ENCODE data around the gene SPDYE9.
"Not testable (repeated sequence)": the region's sequence is repeated elsewhere in the genome, so short reads cannot be mapped to it uniquely, and the experiment has no call there.

SPDYE9 gene, protein sequence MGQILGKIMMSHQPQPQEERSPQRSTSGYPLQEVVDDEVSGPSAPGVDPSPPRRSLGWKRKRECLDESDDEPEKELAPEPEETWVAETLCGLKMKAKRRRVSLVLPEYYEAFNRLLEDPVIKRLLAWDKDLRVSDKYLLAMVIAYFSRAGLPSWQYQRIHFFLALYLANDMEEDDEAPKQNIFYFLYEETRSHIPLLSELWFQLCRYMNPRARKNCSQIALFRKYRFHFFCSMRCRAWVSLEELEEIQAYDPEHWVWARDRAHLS

DNA sequence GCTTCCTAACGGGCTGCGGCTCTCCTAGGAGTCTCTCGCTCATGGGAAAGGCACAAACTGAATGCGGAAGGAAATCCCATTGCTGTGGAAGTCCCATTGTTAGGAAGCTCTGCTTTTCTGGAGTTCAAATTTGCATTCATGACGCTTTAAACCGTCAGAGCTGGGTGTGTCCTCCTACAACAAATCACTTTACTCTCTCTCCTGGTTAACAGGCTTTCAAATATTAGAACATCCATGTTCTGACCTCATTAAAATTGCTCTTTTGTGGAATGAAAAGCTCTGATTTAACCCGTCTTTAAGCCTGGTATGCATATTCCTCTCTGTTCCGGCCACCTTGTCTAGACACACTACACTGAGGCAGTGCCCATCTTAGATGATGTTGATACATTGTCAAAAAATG lies at the start of gene SPDYE9:
Gene SPDYE9 (minus strand): TSS at position 101 of the 400 bp plus-strand sequence. CDS start 1,800 bp downstream, outside the sequence.
- not testable (repeated sequence) for DNase-seq (ENCODE audit: low read depth)

DNA sequence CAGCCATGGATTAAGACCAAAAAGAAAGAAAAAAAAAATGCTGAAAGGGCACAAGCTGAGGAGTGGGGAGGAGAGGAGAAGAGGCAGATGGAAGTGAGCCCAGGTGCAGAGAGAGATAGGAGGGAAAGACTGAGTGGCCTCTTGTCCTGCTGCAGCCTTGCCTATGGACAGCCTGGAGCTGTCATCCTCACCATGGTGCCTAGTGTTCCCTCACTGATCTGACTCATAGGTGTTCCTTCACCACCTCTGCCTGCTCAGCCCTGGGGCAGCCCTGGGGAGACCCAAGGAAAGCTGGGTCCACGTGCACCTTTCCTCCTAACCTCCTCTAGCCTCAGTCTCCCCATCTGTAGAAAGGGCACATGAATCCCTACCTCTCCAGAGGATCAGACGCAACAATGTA lies 49.0 kb upstream of the SPDYE9 start:
- not testable (repeated sequence) for DNase-seq (ENCODE audit: low read depth)

DNA sequence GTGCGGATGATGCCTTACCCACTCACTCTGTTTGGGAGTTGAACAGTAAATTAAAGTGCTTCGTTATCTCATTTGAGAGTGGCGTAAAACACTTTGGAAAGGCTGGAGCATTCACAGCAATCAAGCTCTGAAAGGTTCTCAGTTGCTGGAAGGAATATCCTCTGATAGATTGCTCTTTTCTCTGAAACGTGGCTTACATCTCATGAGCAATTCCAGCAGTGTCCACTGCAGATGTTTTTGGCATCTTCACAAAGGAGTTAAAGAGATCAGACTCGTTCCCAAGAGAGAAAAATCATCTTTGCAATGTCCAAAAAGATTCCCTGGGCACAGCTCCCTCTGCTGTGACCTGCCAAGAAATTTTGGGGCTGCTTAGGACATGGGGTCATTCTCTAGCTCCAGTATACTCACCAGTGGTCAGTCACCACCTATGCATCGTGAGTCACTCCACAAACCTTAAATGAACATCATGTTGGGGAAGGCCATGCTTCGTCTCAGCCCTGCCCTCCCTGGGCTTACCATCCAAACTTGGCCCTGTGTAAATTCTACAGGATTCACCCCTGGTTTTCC lies 46.9 kb upstream of the SPDYE9 start:
- not testable (repeated sequence) for DNase-seq (ENCODE audit: low read depth)

DNA sequence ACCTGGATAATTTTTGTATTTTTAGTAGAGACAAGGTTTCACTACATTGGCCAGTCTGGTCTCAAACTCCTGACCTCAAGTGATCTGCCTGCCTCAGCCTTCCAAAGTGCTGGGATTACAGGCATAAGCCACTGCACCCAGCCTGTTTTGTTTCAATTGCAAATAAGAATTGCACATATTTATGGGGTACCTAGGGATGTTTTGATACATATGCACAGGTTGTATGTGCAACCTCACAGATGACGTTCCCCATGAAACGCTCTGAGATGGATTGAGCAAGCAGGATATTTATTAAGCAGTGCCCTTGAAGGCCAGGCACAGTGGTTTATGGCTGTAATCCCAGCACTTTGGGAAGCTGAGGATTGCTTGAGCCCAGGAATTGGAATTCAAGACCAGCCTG lies 44.8 kb upstream of the SPDYE9 start:
- DNase-seq (ENCODE audit: low read depth) = not testable (repeated sequence)

DNA sequence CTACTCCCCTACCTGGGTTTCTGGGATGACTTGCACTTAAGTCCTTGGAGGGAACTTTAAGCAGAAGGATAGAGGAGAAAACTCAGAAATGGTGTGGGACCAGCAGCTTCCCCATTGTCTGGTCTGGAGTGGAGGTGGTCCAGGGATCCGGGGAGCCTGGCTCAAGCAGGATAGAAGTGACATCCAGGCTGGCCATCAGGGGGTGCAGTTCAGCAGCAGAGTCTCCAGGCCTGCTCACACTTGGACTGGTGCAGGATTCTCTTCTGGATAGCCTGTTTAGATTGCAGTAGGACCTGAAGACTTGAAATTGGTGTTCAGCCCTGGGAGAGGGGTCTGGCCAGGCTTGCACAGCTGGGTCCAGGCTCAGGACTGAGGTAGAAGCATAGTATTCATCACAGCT lies 38.3 kb upstream of the SPDYE9 start:
- DNase-seq (ENCODE audit: low read depth) = not testable (repeated sequence)

DNA sequence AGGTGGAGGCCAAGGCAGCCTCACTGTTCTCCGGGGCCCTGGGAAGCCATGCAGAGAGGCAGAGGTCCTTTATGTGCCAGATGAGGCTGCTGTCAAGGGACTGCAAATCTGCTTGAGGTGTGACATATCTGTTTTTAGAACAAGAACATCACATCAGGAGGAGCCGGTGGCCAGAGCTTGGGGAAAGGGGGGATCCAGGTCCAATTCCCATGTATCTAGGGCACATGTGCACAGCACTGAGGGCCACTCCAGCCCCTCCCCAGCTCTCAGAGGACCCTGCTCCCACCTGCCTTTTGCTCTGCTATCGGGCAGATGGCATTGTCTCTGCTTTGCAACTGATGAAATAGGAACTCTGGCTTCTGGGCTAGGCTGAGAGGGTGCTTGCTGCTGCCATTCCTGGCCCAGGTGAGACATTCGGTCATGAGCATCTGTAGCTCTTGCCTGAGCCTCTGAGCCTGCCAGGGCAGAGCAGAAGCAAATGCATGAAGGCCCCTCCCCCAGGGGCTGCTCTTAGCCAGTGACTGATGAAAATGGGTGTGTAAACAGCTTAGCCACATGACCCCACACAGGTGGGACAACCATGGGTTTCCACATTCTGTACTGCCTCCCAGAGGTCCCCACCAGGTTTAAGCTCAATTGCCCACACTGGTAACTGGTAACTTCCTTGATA lies 37.1 kb upstream of the SPDYE9 start:
- not testable (repeated sequence) for DNase-seq (ENCODE audit: low read depth)

DNA sequence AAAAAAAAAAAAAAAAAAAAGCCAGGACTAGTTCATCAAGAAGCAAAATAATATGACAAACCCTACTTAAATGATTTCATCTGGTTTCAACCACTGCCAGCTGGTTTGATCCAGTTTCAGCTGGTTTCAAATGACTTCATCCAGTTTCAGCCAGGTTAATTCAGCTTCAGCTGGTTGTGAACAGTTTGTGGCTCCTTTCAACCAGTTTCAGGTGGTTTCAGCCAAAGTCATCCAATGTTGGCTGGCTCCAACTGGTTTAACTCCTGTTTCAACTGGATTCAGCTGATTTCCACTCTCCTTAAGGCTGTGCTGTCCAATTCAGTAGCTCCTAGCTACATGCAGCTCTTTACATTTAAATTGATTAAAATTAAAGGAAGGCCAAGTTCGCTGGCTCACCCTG lies 32.3 kb upstream of the SPDYE9 start:
- not testable (repeated sequence) for DNase-seq (ENCODE audit: low read depth)

DNA sequence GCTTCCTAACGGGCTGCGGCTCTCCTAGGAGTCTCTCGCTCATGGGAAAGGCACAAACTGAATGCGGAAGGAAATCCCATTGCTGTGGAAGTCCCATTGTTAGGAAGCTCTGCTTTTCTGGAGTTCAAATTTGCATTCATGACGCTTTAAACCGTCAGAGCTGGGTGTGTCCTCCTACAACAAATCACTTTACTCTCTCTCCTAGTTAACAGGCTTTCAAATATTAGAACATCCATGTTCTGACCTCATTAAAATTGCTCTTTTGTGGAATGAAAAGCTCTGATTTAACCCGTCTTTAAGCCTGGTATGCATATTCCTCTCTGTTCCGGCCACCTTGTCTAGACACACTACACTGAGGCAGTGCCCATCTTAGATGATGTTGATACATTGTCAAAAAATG lies 28.0 kb downstream of the SPDYE9 start, which contains the start of gene SPDYE11:
Gene SPDYE11 (minus strand): TSS at position 101 of the 400 bp plus-strand sequence. CDS start 1,800 bp downstream, outside the sequence.
- DNase-seq (ENCODE audit: low read depth) = not testable (repeated sequence)

DNA sequence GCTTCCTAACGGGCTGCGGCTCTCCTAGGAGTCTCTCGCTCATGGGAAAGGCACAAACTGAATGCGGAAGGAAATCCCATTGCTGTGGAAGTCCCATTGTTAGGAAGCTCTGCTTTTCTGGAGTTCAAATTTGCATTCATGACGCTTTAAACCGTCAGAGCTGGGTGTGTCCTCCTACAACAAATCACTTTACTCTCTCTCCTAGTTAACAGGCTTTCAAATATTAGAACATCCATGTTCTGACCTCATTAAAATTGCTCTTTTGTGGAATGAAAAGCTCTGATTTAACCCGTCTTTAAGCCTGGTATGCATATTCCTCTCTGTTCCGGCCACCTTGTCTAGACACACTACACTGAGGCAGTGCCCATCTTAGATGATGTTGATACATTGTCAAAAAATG lies 56.2 kb downstream of the SPDYE9 start, which contains the start of gene SPDYE8:
Gene SPDYE8 (minus strand): TSS at position 101 of the 400 bp plus-strand sequence. CDS start 1,800 bp downstream, outside the sequence.
- not testable (repeated sequence) for DNase-seq (ENCODE audit: low read depth)

All from EH (cell line).